Articular chondrocyte of knee joint (primary cell): Measurements from ENCODE around the gene APOBEC3A. TPM values are rescaled to one million over a fixed set of nuclear protein-coding genes. Genes with fewer than 3 reads are reported as not detected.

ENCODE experiments used
- total RNA-seq: library from RNA; depleted of rRNA; stranded (reverse); fragments of >200 nt; gene quantifications from 2 replicates; pipeline ENCODE4 v1.2.3, GENCODE V29; 2012

Gene APOBEC3A
- not detected in 2 replicates for total RNA-seq

DNA sequence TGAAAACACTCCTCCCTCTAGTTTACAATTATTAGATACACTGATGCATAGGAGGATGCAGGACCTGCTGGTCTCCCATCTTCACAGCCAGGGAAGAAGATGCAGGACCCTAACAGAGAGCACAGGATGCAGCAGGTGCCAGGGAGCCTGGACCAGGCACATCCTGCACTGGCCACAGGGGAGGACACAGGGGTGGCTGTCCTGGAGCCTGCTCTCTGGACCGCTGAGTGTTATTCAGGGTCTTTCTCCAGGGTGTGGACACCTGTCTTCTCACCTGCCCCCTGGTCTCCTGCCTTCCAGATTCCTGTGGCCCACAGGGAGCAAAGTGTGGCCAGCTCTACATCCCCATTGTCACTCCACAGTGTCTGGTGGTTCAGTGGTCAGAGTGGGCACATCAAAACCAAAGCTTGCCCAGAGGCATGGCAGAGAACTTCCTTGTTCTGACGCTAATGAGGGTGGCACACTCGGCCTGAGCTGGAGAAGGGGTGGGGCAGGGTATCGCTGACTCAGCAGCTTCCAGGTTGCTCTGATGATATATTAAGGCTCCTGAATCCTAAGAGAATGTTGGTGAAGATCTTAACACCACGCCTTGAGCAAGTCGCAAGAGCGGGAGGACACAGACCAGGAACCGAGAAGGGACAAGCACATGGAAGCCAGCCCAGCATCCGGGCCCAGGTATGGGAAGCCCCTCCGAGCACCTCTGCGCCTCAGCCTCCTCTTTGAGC is at the start of gene APOBEC3A:
Gene APOBEC3A (plus strand): TSS at position 564 of the 725 bp plus-strand sequence. CDS start 83 bp downstream, at position 647.

DNA sequence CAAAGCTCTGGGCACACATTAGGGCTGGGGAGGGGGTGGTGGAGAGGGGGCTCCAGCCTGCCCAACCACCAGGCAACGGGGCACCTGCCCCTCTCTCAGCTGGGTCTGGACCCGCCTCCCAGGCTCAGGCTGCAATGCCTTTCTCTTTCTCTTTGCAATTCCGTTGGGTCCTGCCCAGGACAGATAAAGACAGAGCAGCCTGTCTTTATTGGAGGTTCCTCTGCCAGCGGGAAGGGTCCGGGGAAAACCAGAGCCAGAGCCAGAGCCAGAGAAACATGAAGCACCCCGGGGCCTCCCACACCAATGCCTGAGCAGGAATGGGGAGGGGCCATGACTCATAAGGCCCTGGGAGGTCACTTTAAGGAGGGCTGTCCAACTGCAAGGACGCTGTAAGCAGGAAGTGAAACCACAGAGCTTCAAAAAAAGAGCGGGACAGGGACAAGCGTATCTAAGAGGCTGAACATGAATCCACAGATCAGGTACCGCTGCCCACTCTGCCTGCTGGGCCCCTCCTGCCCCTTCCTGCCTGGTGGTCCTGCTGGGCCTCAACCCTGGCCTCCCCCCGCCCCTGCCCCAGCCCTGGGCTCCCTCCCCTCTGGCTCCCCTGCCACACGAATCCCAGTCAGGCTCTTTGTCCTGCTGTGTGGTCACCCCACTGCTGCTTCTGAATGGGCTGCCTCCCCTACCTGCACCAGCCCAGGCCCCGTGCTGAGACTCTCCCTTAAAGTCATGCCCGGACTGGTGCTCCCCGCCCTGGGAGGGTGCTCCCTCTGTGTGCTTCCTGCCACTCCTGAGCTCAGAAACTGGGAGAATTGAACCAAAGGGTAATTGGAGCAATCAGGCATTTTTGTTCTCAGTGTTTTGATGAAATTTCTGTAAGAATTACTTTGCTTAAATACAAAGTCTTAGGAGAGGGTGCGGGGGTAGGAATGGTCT is 24.9 kb downstream of the APOBEC3A start, which contains the start of gene APOBEC3B:
Gene APOBEC3B (plus strand): TSS at position 356 of the 936 bp plus-strand sequence. CDS start 107 bp downstream, at position 463.

Other genes starting within 250 kb of the APOBEC3A start
- 69.3 and 82.7 TPM in 2 replicates for gene SUN2, start 201.6 kb upstream of the APOBEC3A start, total RNA-seq
- 12.0 and 13.1 TPM in 2 replicates for gene DNAL4, start 163.5 kb upstream of the APOBEC3A start, total RNA-seq
- gene NPTXR, start 113.6 kb upstream of the APOBEC3A start, total RNA-seq: 2.6 and 3.0 TPM in 2 replicates
- 65.7 and 71.5 TPM in 2 replicates for gene CBX6, start 85.4 kb upstream of the APOBEC3A start, total RNA-seq
- 3.1 and 5.1 TPM in 2 replicates for gene APOBEC3B, start 24.7 kb downstream of the APOBEC3A start, total RNA-seq
- gene APOBEC3C, start 56.6 kb downstream of the APOBEC3A start, total RNA-seq: 16.5 and 18.6 TPM in 2 replicates
- gene APOBEC3D, start 63.5 kb downstream of the APOBEC3A start, total RNA-seq: 1.4 and 2.1 TPM in 2 replicates
- 4.1 and 7.8 TPM in 2 replicates for gene APOBEC3F, start 83.3 kb downstream of the APOBEC3A start, total RNA-seq
- gene APOBEC3G, start 119.7 kb downstream of the APOBEC3A start, total RNA-seq: 20.0 and 22.2 TPM in 2 replicates
- not detected in 2 replicates for gene APOBEC3H, start 139.6 kb downstream of the APOBEC3A start, total RNA-seq
- 10.7 and 11.9 TPM in 2 replicates for gene CBX7, start 195.1 kb downstream of the APOBEC3A start, total RNA-seq